Measurements from ENCODE around the gene ANKHD1.
"Not testable (repeated sequence)": the region's sequence is repeated elsewhere in the genome, so short reads cannot be mapped to it uniquely, and the experiment has no call there.

Gene ANKHD1

DNA sequence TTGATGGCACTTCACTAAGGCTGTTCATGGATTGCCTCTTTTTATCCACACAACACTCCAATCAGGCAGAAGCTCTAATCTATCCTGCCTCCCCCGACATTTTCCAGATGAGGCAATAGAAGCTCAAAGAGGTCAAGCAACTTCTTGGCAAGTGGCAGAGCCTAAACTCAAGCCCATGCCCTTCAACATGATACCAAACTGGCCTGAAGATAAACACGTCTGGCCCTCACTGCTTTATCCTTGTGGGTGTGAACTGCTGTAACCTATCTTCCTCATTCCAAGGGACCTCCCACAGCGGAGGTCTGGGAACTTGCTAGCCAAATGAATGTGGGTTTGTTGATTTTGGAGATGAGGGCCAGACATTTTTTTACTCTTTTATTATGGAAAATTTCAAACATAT lies 172.5 kb downstream of the ANKHD1 start:
- no peak overlapping the region for H3K4me3 ChIP-seq (ENCODE audit: low read length)
- H2AFZ ChIP-seq (ENCODE audit: low read depth, low read length), result no peak overlapping the region
- H3K9me3 ChIP-seq (ENCODE audit: insufficient read depth, low read length), result no peaks in the 10 kb centered on the region
- TF ChIP-seq, protein P1, sequence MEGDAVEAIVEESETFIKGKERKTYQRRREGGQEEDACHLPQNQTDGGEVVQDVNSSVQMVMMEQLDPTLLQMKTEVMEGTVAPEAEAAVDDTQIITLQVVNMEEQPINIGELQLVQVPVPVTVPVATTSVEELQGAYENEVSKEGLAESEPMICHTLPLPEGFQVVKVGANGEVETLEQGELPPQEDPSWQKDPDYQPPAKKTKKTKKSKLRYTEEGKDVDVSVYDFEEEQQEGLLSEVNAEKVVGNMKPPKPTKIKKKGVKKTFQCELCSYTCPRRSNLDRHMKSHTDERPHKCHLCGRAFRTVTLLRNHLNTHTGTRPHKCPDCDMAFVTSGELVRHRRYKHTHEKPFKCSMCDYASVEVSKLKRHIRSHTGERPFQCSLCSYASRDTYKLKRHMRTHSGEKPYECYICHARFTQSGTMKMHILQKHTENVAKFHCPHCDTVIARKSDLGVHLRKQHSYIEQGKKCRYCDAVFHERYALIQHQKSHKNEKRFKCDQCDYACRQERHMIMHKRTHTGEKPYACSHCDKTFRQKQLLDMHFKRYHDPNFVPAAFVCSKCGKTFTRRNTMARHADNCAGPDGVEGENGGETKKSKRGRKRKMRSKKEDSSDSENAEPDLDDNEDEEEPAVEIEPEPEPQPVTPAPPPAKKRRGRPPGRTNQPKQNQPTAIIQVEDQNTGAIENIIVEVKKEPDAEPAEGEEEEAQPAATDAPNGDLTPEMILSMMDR (IDR thresholded peaks at IDR 0.05; ENCODE audit: low read depth, low read length), result no peak
- TF ChIP-seq EZH2phosphoT487 (IDR thresholded peaks at IDR 0.05; ENCODE audit: low read depth), result no peak
- no peak overlapping the region for H3K27ac ChIP-seq (ENCODE audit: low read length)
- no peaks in the 10 kb centered on the region for H4K20me1 ChIP-seq (ENCODE audit: insufficient read depth, low read length)
- no peaks in the 10 kb centered on the region for H3K27me3 ChIP-seq (ENCODE audit: low read depth, low read length)
- H3K36me3 ChIP-seq (replicated peaks; ENCODE audit: low read depth, low read length), result no peaks in the 10 kb centered on the region
- H3K4me1 ChIP-seq (ENCODE audit: low read length), result peaks cover 8% of the 10 kb centered on the region
- H3K4me2 ChIP-seq (ENCODE audit: low read length), result no peak overlapping the region
- no peaks in the 10 kb centered on the region for H3K79me2 ChIP-seq (ENCODE audit: low read length)
- no peak overlapping the region for H3K9ac ChIP-seq (ENCODE audit: low read length)

GRCh38 chr5:140575309-140575708 lies 173.7 kb downstream of the ANKHD1 start:
- H3K9me3 ChIP-seq (ENCODE audit: insufficient read depth, low read length), result no peaks in the 10 kb centered on the region
- no peak overlapping the region for H2AFZ ChIP-seq (ENCODE audit: low read depth, low read length)
- no peak overlapping the region for H3K4me2 ChIP-seq (ENCODE audit: low read length)
- H3K27me3 ChIP-seq (ENCODE audit: low read depth, low read length), result no peaks in the 10 kb centered on the region
- TF ChIP-seq, protein P1 (IDR thresholded peaks at IDR 0.05; ENCODE audit: low read depth, low read length), result no peak
- TF ChIP-seq EZH2phosphoT487 (IDR thresholded peaks at IDR 0.05; ENCODE audit: low read depth), result no peak
- no peaks in the 10 kb centered on the region for H4K20me1 ChIP-seq (ENCODE audit: insufficient read depth, low read length)
- no peak overlapping the region for H3K9ac ChIP-seq (ENCODE audit: low read length)
- no peak overlapping the region for H3K27ac ChIP-seq (ENCODE audit: low read length)
- H3K36me3 ChIP-seq (replicated peaks; ENCODE audit: low read depth, low read length), result no peaks in the 10 kb centered on the region
- no peaks in the 10 kb centered on the region for H3K4me1 ChIP-seq (ENCODE audit: low read length)
- H3K79me2 ChIP-seq (ENCODE audit: low read length), result no peaks in the 10 kb centered on the region
- H3K4me3 ChIP-seq (ENCODE audit: low read length), result no peak overlapping the region

DNA sequence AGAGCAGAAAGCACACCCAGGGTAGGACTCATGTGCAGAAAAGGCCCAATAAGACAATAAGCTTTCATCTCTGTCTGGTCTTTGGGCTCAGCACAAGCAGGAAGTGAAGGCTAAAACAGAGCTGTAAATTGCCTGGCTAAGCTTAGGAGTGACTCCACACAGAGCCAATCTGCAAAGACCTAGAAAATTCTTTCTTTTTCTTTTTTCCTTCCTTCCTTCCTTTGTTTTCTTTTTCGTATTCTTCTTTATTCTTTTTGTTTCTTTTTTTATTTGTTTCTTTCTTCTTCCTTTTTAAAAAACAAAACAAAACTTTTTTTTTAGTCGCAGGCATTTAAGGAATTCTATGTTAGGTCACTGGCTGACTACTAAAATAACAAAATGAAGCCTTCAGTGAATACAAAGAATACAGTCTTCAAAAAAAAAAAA lies 175.2 kb downstream of the ANKHD1 start:
- Histone ChIP-seq H4K20me1 (ENCODE audit: insufficient read depth, low read length) (no peaks in the 10 kb centered on the region), H3K9ac (ENCODE audit: low read length) (no peak overlapping the region), H3K4me1 (ENCODE audit: low read length) (no peaks in the 10 kb centered on the region), H3K4me2 (ENCODE audit: low read length) (no peak overlapping the region), H3K36me3 (replicated peaks; ENCODE audit: low read depth, low read length) (no peaks in the 10 kb centered on the region), H3K4me3 (ENCODE audit: low read length) (no peak overlapping the region), H3K9me3 (ENCODE audit: insufficient read depth, low read length) (no peaks in the 10 kb centered on the region), H3K79me2 (ENCODE audit: low read length) (no peaks in the 10 kb centered on the region), H3K27ac (ENCODE audit: low read length) (no peak overlapping the region), H3K27me3 (ENCODE audit: low read depth, low read length) (no peaks in the 10 kb centered on the region), H2AFZ (ENCODE audit: low read depth, low read length) (no peak overlapping the region)
- no peak for TF ChIP-seq EZH2phosphoT487 (IDR thresholded peaks at IDR 0.05; ENCODE audit: low read depth)
- TF ChIP-seq, protein P1 (IDR thresholded peaks at IDR 0.05; ENCODE audit: low read depth, low read length), result no peak

GRCh38 chr5:140579188-140579747 lies 177.6 kb downstream of the ANKHD1 start:
- not testable (repeated sequence) for H3K9me3 ChIP-seq (ENCODE audit: insufficient read depth, low read length); H3K79me2 ChIP-seq (ENCODE audit: low read length); H4K20me1 ChIP-seq (ENCODE audit: insufficient read depth, low read length); H3K4me1 ChIP-seq (ENCODE audit: low read length); H2AFZ ChIP-seq (ENCODE audit: low read depth, low read length); H3K27ac ChIP-seq (ENCODE audit: low read length); H3K27me3 ChIP-seq (ENCODE audit: low read depth, low read length); H3K9ac ChIP-seq (ENCODE audit: low read length); H3K4me3 ChIP-seq (ENCODE audit: low read length); H3K4me2 ChIP-seq (ENCODE audit: low read length); H3K36me3 ChIP-seq (replicated peaks; ENCODE audit: low read depth, low read length)
